Measurements from ENCODE around the gene MARK2. TPM values are rescaled to one million over a fixed set of nuclear protein-coding genes. Genes with fewer than 3 reads are reported as not detected.

The MARK2 gene
- total and polyA plus RNA-seq, 2 experiments from 2014 or later: 8.9 to 15.8 TPM

GRCh38 chr11:63929616-63930015 is 90.7 kb downstream of the MARK2 start:
- in situ Hi-C loops (cut with MboI): no loop called here
- no peak for DNase-seq
- Histone ChIP-seq H4K20me1 (ENCODE audit: insufficient read depth) (no peaks in the 10 kb centered on the region), H3K9me3 (ENCODE audit: low read depth) (no peaks in the 10 kb centered on the region), H3K27me3 (replicated peaks; ENCODE audit: insufficient read depth) (no peaks in the 10 kb centered on the region), H3K27ac (no peak overlapping the region), H3K4me1 (ENCODE audit: insufficient read depth) (no peaks in the 10 kb centered on the region), H3K4me2 (ENCODE audit: unreplicated experiment) (no peak overlapping the region), H2AFZ (no peak overlapping the region), H3K9me2 (ENCODE audit: insufficient read depth) (no peaks in the 10 kb centered on the region), H3K79me2 (ENCODE audit: insufficient read depth) (no peaks in the 10 kb centered on the region), H3K9ac (no peak overlapping the region), H3K36me3 (ENCODE audit: low read depth) (no peaks in the 10 kb centered on the region), H3K4me3 (no peak overlapping the region), H3F3A (ENCODE audit: insufficient read depth) (no peaks in the 10 kb centered on the region)
- 35 to 39% methylated on average over 5 of the region's 5 CpGs for WGBS, 2 experiments (ENCODE audit: low coverage in 1 of 2, low lambda C conversion rate in 2 of 2, missing lambda C conversion rate in 2 of 2)
- TF ChIP-seq EZH2phosphoT487 (IDR thresholded peaks at IDR 0.05; ENCODE audit: insufficient read depth, low read depth) (no peak), EZH2 (IDR thresholded peaks at IDR 0.05; ENCODE audit: insufficient read depth, poor library complexity, severe bottlenecking) (no peak)

GRCh38 chr11:63931045-63931444 is 92.1 kb downstream of the MARK2 start:
- WGBS, 2 experiments (ENCODE audit: low coverage in 1 of 2, low lambda C conversion rate in 2 of 2, missing lambda C conversion rate in 2 of 2): 50 to 51% methylated on average over 6 of the region's 6 CpGs
- Histone ChIP-seq H3K79me2 (ENCODE audit: insufficient read depth) (no peaks in the 10 kb centered on the region), H4K20me1 (ENCODE audit: insufficient read depth) (no peaks in the 10 kb centered on the region), H3K4me2 (ENCODE audit: unreplicated experiment) (no peak overlapping the region), H3K9ac (no peak overlapping the region), H2AFZ (peak overlapping the region; percentile 41; the same call in 1 of the 2 replicates), H3K36me3 (ENCODE audit: low read depth) (no peaks in the 10 kb centered on the region), H3K27ac (no peak overlapping the region), H3F3A (ENCODE audit: insufficient read depth) (no peaks in the 10 kb centered on the region), H3K4me3 (no peak overlapping the region), H3K9me3 (ENCODE audit: low read depth) (no peaks in the 10 kb centered on the region), H3K4me1 (ENCODE audit: insufficient read depth) (no peaks in the 10 kb centered on the region), H3K27me3 (replicated peaks; ENCODE audit: insufficient read depth) (no peaks in the 10 kb centered on the region), H3K9me2 (ENCODE audit: insufficient read depth) (no peaks in the 10 kb centered on the region)
- in situ Hi-C loops (cut with MboI): no loop called here
- no peak for TF ChIP-seq EZH2phosphoT487 (IDR thresholded peaks at IDR 0.05; ENCODE audit: insufficient read depth, low read depth)
- TF ChIP-seq EZH2 (IDR thresholded peaks at IDR 0.05; ENCODE audit: insufficient read depth, poor library complexity, severe bottlenecking): no peak
- no peak for DNase-seq

- Histone ChIP-seq H3K27me3 (replicated peaks; ENCODE audit: insufficient read depth) (no peaks in the 10 kb centered on the region), H3K4me3 (no peak overlapping the region), H4K20me1 (ENCODE audit: insufficient read depth) (no peaks in the 10 kb centered on the region), H3K9me2 (ENCODE audit: insufficient read depth) (no peaks in the 10 kb centered on the region), H3F3A (ENCODE audit: insufficient read depth) (no peaks in the 10 kb centered on the region), H3K79me2 (ENCODE audit: insufficient read depth) (no peaks in the 10 kb centered on the region), H3K9me3 (ENCODE audit: low read depth) (no peaks in the 10 kb centered on the region), H3K27ac (no peak overlapping the region), H3K36me3 (ENCODE audit: low read depth) (no peaks in the 10 kb centered on the region), H3K4me2 (ENCODE audit: unreplicated experiment) (no peak overlapping the region), H2AFZ (no peak overlapping the region), H3K4me1 (ENCODE audit: insufficient read depth) (no peaks in the 10 kb centered on the region), H3K9ac (no peak overlapping the region)
- no peak for DNase-seq
- in situ Hi-C loops (cut with MboI): no loop called here
- no peak for TF ChIP-seq EZH2phosphoT487 (IDR thresholded peaks at IDR 0.05; ENCODE audit: insufficient read depth, low read depth)
- no peak for TF ChIP-seq EZH2 (IDR thresholded peaks at IDR 0.05; ENCODE audit: insufficient read depth, poor library complexity, severe bottlenecking)
- WGBS, 2 experiments (ENCODE audit: low coverage in 1 of 2, low lambda C conversion rate in 2 of 2, missing lambda C conversion rate in 2 of 2): 54 to 58% methylated on average over 12 of the region's 12 CpGs
These were observed 93.0 kb downstream of the MARK2 start for GRCh38 chr11:63931876-63932275.

- Histone ChIP-seq H3F3A (ENCODE audit: insufficient read depth) (no peaks in the 10 kb centered on the region), H4K20me1 (ENCODE audit: insufficient read depth) (no peaks in the 10 kb centered on the region), H2AFZ (no peak overlapping the region), H3K27ac (no peak overlapping the region), H3K9ac (no peak overlapping the region), H3K36me3 (ENCODE audit: low read depth) (no peaks in the 10 kb centered on the region), H3K4me1 (ENCODE audit: insufficient read depth) (no peaks in the 10 kb centered on the region), H3K79me2 (ENCODE audit: insufficient read depth) (no peaks in the 10 kb centered on the region), H3K9me3 (ENCODE audit: low read depth) (no peaks in the 10 kb centered on the region), H3K4me2 (ENCODE audit: unreplicated experiment) (no peak overlapping the region), H3K9me2 (ENCODE audit: insufficient read depth) (no peaks in the 10 kb centered on the region), H3K4me3 (no peak overlapping the region), H3K27me3 (replicated peaks; ENCODE audit: insufficient read depth) (no peaks in the 10 kb centered on the region)
- TF ChIP-seq EZH2phosphoT487 (IDR thresholded peaks at IDR 0.05; ENCODE audit: insufficient read depth, low read depth) (no peak), EZH2 (IDR thresholded peaks at IDR 0.05; ENCODE audit: insufficient read depth, poor library complexity, severe bottlenecking) (no peak)
- WGBS, 2 experiments (ENCODE audit: low coverage in 1 of 2, low lambda C conversion rate in 2 of 2, missing lambda C conversion rate in 2 of 2): 14 to 22% methylated on average over 1 of the region's 1 CpG
- DNase-seq: peak; percentile 61
- in situ Hi-C loops (cut with MboI): no loop called here
These were observed 94.5 kb downstream of the MARK2 start for GRCh38 chr11:63933459-63933858.
